ENCODE measurements around the gene EIPR1.

EIPR1 gene

DNA sequence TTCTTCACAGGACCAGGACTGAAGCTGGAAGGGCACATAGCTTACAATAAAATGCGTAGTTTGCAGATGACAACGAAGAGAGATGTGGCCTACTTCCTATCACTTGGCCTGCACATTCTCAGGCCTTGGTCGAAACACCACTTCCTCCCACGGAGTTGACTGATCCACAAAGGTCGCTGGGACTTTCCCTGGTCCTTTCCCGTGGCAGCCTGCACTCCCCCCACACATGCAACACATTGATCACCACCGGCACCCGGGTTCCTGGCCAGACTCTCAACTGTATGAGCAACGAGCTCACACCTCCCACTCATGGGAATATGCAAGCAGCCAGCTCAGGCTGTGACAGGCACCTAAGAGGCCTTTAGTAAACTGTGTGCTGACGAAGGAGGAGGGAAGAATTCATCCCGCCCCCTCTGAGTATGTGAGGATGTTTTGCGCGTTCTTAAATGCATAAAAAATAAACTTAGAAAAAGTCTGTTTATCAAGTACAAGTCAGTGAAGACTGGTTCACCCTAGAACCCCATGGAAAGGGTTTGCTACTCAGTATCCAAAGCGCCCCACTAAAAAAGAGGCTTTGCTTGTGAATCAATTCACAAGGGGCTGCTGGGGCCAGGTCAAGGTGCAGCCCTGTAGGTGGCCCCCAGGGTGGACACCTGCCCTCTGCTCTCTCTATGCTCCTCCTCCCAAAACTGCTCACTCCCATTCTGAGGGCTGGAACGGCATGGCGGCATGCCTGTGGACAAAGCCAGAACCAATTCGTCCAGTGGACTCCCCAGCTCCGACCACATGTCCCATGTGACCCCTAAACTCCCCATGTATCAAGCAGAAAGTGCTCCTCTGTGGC, 154.3 kb downstream of the EIPR1 start:
- no peak overlapping the region for H3K4me3 ChIP-seq (ENCODE audit: low read length)
- no peak for DNase-seq (ENCODE audit: low read depth)
- TF ChIP-seq CTCF (conservative IDR thresholded peaks at IDR 0.05; ENCODE audit: low read length): no peak

- TF ChIP-seq CTCF (conservative IDR thresholded peaks at IDR 0.05; ENCODE audit: low read length): no peak
- no peak for DNase-seq (ENCODE audit: low read depth)
- H3K4me3 ChIP-seq (ENCODE audit: low read length): no peak overlapping the region
These were observed 155.0 kb downstream of the EIPR1 start for GRCh38 chr2:3222636-3223035.

DNA sequence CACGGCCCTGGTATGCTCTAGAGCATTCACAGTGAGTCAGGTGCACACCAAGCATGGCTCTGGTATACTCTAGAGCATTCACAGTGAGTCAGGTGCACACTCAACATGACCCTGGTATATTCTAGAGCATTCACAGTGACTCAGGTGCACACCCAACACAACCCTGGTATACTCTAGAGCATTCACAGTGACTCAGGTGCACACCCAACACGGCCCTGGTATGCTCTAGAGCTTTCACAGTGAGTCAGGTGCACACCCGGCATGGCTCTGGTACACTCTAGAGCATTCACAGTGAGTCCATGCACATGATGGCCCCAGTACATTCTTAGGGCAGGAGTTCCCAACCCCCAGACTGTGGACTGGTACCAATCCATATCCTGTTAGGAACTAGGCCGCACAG, 158.1 kb downstream of the EIPR1 start:
- no peak for TF ChIP-seq CTCF (conservative IDR thresholded peaks at IDR 0.05; ENCODE audit: low read length)
- no peak overlapping the region for H3K4me3 ChIP-seq (ENCODE audit: low read length)
- DNase-seq (ENCODE audit: low read depth): no peak

- no peak for TF ChIP-seq CTCF (conservative IDR thresholded peaks at IDR 0.05; ENCODE audit: low read length)
- DNase-seq (ENCODE audit: low read depth): no peak
- H3K4me3 ChIP-seq (ENCODE audit: low read length): no peak overlapping the region
These were observed 160.0 kb downstream of the EIPR1 start for GRCh38 chr2:3217646-3218045.

DNA sequence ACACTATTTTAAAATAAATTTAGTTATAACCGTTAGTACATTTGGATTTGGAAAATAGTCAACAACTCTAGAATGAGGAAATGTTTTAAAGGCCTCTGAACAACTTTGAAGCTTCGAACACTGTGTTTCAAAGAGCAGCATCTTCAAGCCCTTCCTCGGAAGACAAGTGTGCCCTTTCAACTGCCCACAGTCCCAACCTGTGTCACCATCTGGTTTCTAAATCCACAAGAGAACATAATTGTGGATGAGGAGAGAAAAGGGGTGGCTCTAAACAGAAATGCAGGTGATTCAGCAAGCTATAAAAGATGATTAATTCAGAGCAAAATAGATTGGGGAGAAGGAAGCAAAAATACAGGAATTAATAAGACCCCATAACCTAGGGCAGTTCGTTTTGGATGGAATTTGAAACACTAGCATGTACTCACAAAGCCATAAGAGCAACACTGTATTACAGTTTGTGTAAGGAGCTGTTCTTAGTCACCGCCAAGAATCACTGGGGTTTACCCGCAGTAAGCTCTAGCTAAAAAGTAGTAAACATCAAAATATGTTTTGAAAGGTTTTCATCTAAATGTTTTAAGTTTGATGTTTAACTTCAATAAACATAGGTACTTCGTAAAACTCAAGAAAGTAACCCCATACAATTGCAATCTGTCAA, 160.7 kb downstream of the EIPR1 start:
- DNase-seq (ENCODE audit: low read depth): no peak
- H3K4me3 ChIP-seq (ENCODE audit: low read length): no peak overlapping the region
- TF ChIP-seq CTCF (conservative IDR thresholded peaks at IDR 0.05; ENCODE audit: low read length): no peak

DNA sequence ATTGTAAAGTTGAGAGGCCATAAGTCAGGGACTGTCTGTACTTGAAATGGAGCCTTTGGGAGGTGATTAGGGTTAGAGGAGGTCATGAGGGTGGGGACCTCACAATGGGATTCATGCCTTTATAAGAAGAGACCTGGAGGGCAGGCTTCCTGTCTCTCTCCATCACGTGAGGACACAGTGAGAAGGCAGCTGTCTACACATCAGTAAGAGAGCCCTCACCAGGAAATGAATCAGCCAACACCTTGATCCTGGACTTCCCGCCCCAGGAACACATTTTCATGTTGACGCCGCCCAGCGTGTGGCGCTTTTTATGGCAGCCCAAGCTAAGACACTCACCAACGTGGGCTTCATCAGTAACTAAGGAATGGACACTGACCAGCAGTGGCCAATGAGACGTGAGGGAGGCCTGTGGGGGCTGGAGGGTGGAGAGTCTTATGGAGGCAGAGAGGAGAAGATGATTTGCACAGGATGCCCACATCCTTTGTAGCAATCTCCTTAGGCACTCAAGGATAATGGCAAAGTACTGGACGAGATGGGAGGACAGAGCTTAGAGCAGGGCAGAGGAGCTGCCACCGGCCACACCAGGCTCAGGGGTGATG, 162.7 kb downstream of the EIPR1 start:
- no peak for DNase-seq (ENCODE audit: low read depth)
- TF ChIP-seq CTCF (conservative IDR thresholded peaks at IDR 0.05; ENCODE audit: low read length): no peak
- no peak overlapping the region for H3K4me3 ChIP-seq (ENCODE audit: low read length)
